HCT116 (cell line): Measurements from ENCODE around the gene UBE3D. TPM values are rescaled to one million over a fixed set of nuclear protein-coding genes. Genes with fewer than 3 reads are reported as not detected.
A peak's percentile ranks its signal among the peaks of the same experiment; 100 is the strongest.

ENCODE experiments used
- ATAC-seq: fragments of 200-7000 bp; cut with Tn5 transposase; 2 replicates; pipeline ENCODE4 v1.9.1; 2020; ENCODE audit warnings: mild to moderate bottlenecking, moderate library complexity
- BruUV-seq: library from RNA; stranded (reverse); fragments of 400-500 nt; replicated peaks from 2 replicates; lab custom pipeline; 2021; lab: Mats Ljungman, UMichigan
- CTCF ChIA-PET: fragments of 300-600 bp; sonication (Branson Sonifier 250); formaldehyde crosslinking; loops from one replicate; lab custom pipeline; 2021; ENCODE audit warnings: antibody characterized with exemption; lab: Charles Lee
- POLR2A ChIA-PET: fragments of 300-600, 350-600 bp; sonication (Branson Sonifier 250); formaldehyde crosslinking; loops from one replicate; lab custom pipeline; 2021; ENCODE audit warnings: antibody characterized with exemption; lab: Charles Lee
- RAD21 ChIA-PET, 2 experiments: fragments of 300-600 bp; sonication (Branson Sonifier 250); formaldehyde crosslinking; loops; one replicate each; lab custom pipeline; 2023; ENCODE audit warnings: low total read pairs in 2 of 2; ENCODE audit not compliant: uncharacterized antibody in 2 of 2, unreplicated experiment in 2 of 2, low non-redundant PET in 1 of 2; lab: Charles Lee
- DNase-seq: peaks from one replicate; pipeline ENCODE4 v3.0.0-alpha.2; 2010; ENCODE audit warnings: low read depth, low spot score
- H2AFZ ChIP-seq: fragments of 200-600 bp; shearing (Covaris generic), sonication (generic); 2 replicates; pipeline ENCODE4 v1.6.1; 2017; ENCODE audit warnings: low read depth, mixed run types, mixed read lengths, antibody characterized with exemption, low read length; ENCODE audit not compliant: poor library complexity, severe bottlenecking
- H3K27ac ChIP-seq: 2 replicates; pipeline ENCODE4 v1.5.1; 2012; ENCODE audit warnings: low read depth, low read length
- H3K27me3 ChIP-seq: fragments of 200-600 bp; sonication (generic); 2 replicates; pipeline ENCODE4 v1.6.1; 2016; ENCODE audit warnings: mixed run types, low read length, mixed read lengths; ENCODE audit not compliant: insufficient read depth
- H3K36me3 ChIP-seq, 2 experiments: fragments of 200-500 bp in 1 of 2; fragments of 200-600 bp in 1 of 2; sonication (Bioruptor generic) in 1 of 2; sonication (generic) in 1 of 2; 2 replicates each; pipeline versions ENCODE4 v1.5.1 to v1.6.1; 2014 to 2016; ENCODE audit warnings: low read length in 2 of 2, inconsistent platforms in 1 of 2, mixed read lengths in 1 of 2, mixed run types in 1 of 2; ENCODE audit not compliant: insufficient read depth in 2 of 2, control insufficient read depth in 1 of 2
- H3K4me1 ChIP-seq, 2 experiments: fragments of 200-600 bp in 1 of 2; sonication (generic) in 1 of 2; 2 replicates each; pipeline versions ENCODE4 v1.5.1 to v1.6.1; 2012 to 2017; ENCODE audit warnings: low read length in 2 of 2, inconsistent platforms in 1 of 2, mild to moderate bottlenecking in 1 of 2, mixed read lengths in 1 of 2, mixed run types in 1 of 2, moderate library complexity in 1 of 2; ENCODE audit not compliant: insufficient read depth in 2 of 2, control insufficient read depth in 1 of 2
- H3K4me2 ChIP-seq: fragments of 200-600 bp; sonication (generic); 2 replicates; pipeline ENCODE4 v1.6.1; 2017; ENCODE audit warnings: mixed run types, low read length, mixed read lengths
- H3K4me3 ChIP-seq, 2 experiments: fragments of 200-600 bp in 1 of 2; sonication (generic) in 1 of 2; replicated peaks in 1 of 2; 2 replicates each; pipeline ENCODE4 v1.5.1; 2011 to 2016; ENCODE audit warnings: low read length in 2 of 2, control low read depth in 1 of 2, low read depth in 1 of 2, mild to moderate bottlenecking in 1 of 2, mixed read lengths in 1 of 2, mixed run types in 1 of 2
- H3K79me2 ChIP-seq: fragments of 200-600 bp; sonication (generic); 2 replicates; pipeline ENCODE4 v1.6.1; 2017; ENCODE audit warnings: mild to moderate bottlenecking, mixed run types, low read length, moderate library complexity, mixed read lengths; ENCODE audit not compliant: insufficient read depth
- H3K9ac ChIP-seq: fragments of 200-600 bp; sonication (generic); 2 replicates; pipeline ENCODE4 v1.6.1; 2016; ENCODE audit warnings: low read length, mixed read lengths
- H3K9me2 ChIP-seq: fragments of 200-600 bp; sonication (generic), shearing (Covaris generic); 2 replicates; pipeline ENCODE4 v1.6.1; 2017; ENCODE audit warnings: mixed run types, mild to moderate bottlenecking, moderate library complexity; ENCODE audit not compliant: insufficient read depth
- H3K9me3 ChIP-seq, 2 experiments: fragments of 200-500 bp in 1 of 2; fragments of 200-600 bp in 1 of 2; sonication (Bioruptor generic) in 1 of 2; sonication (generic) in 1 of 2; 2 replicates each; pipeline ENCODE4 v1.6.1; 2014 to 2017; ENCODE audit warnings: low read length in 2 of 2, mixed read lengths in 2 of 2, inconsistent platforms in 1 of 2, low read depth in 1 of 2, mild to moderate bottlenecking in 1 of 2, mixed run types in 1 of 2, moderate library complexity in 1 of 2; ENCODE audit not compliant: control insufficient read depth in 1 of 2, insufficient read depth in 1 of 2
- H4K20me1 ChIP-seq: fragments of 200-600 bp; sonication (generic), shearing (Covaris generic); 2 replicates; pipeline ENCODE4 v1.6.1; 2017; ENCODE audit warnings: mixed run types, mild to moderate bottlenecking, moderate library complexity; ENCODE audit not compliant: insufficient read depth
- ATF3 ChIP-seq: IDR thresholded peaks from 2 replicates; pipeline ENCODE4 v1.6.1; 2012
- CBX3 ChIP-seq: IDR thresholded peaks from 2 replicates; pipeline ENCODE4 v1.6.1; 2012; ENCODE audit warnings: low read depth
- CEBPB ChIP-seq: IDR thresholded peaks from 2 replicates; pipeline ENCODE4 v1.6.1; 2012; ENCODE audit warnings: low read depth
- EGR1 ChIP-seq: IDR thresholded peaks from 2 replicates; pipeline ENCODE4 v1.6.1; 2012; ENCODE audit warnings: low read depth
- ELF1 ChIP-seq: IDR thresholded peaks from 2 replicates; pipeline ENCODE4 v1.6.1; 2012; ENCODE audit warnings: low read depth, borderline replicate concordance
- EZH2 ChIP-seq: fragments of 200-600 bp; sonication (generic); IDR thresholded peaks from 2 replicates; pipeline ENCODE4 v1.6.1; 2017; ENCODE audit warnings: antibody characterized with exemption, mixed run types
- EZH2phosphoT487 ChIP-seq: fragments of 200-600 bp; IDR thresholded peaks from 2 replicates; pipeline ENCODE4 v1.6.1; 2018; ENCODE audit warnings: antibody characterized with exemption, borderline replicate concordance
- FOSL1 ChIP-seq: IDR thresholded peaks from 2 replicates; pipeline ENCODE4 v1.6.1; 2012; ENCODE audit warnings: low read depth
- JUND ChIP-seq: IDR thresholded peaks from 2 replicates; pipeline ENCODE4 v1.6.1; 2012
- MAX ChIP-seq: IDR thresholded peaks from 2 replicates; pipeline ENCODE4 v1.6.1; 2012
- POLR2A ChIP-seq: IDR thresholded peaks from 2 replicates; pipeline ENCODE4 v1.7.0; 2011; ENCODE audit warnings: borderline replicate concordance; ENCODE audit not compliant: insufficient read depth, insufficient read length; ENCODE audit errors: extremely low read depth
- POLR2AphosphoS5 ChIP-seq: IDR thresholded peaks from 2 replicates; pipeline ENCODE4 v1.6.1; 2011; ENCODE audit warnings: mild to moderate bottlenecking, low read depth, low read length, moderate library complexity
- RAD21 ChIP-seq: IDR thresholded peaks from 2 replicates; pipeline ENCODE4 v1.6.1; 2012; ENCODE audit warnings: low read depth, mild to moderate bottlenecking
- REST ChIP-seq: IDR thresholded peaks from 2 replicates; pipeline ENCODE4 v1.6.1; 2012; ENCODE audit warnings: low read depth
- SIN3A ChIP-seq: IDR thresholded peaks from 2 replicates; pipeline ENCODE4 v1.6.1; 2012; ENCODE audit warnings: low read depth
- SP1 ChIP-seq: IDR thresholded peaks from 2 replicates; pipeline ENCODE4 v1.6.1; 2012; ENCODE audit warnings: low read depth
- SRF ChIP-seq: IDR thresholded peaks from 2 replicates; pipeline ENCODE4 v1.6.1; 2012; ENCODE audit warnings: low read depth
- TCF7L2 ChIP-seq: IDR thresholded peaks from 2 replicates; pipeline ENCODE4 v1.7.0; 2011; ENCODE audit warnings: borderline replicate concordance, inconsistent platforms; ENCODE audit not compliant: insufficient read depth, insufficient read length; ENCODE audit errors: extremely low read depth
- ZBTB33 ChIP-seq: IDR thresholded peaks from 2 replicates; pipeline ENCODE4 v1.6.1; 2011; ENCODE audit warnings: mild to moderate bottlenecking, low read length, moderate library complexity; ENCODE audit not compliant: insufficient replicate concordance; ENCODE audit errors: extremely low read depth
- ZFX ChIP-seq: fragments of 450-650 bp; IDR thresholded peaks from 2 replicates; pipeline ENCODE4 v1.6.1; 2017
- ZNF274 ChIP-seq: fragments of 200-500 bp; sonication (Bioruptor generic); IDR thresholded peaks from 2 replicates; pipeline ENCODE4 v1.6.1; 2014; ENCODE audit warnings: mild to moderate bottlenecking, low read depth, low read length, inconsistent platforms
- intact Hi-C: fragments of 100-400 bp; cut with micrococcal nuclease; formaldehyde crosslinking; loops from 2 replicates; pipeline ENCODE4 v1.10.0; 2022
- total RNA-seq: library from RNA; stranded (reverse); gene quantifications from one replicate; pipeline ENCODE4 v1.2.1, GENCODE V29; 2021; ENCODE audit not compliant: unreplicated experiment

Gene UBE3D
- total RNA-seq, 1 experiment from 2014 or later = 9.0 TPM

GRCh38 chr6:82875573-82876185 is 190.0 kb downstream of the UBE3D start:
- no peaks in the 10 kb centered on the region for H3K36me3 ChIP-seq
- no peak overlapping the region for H3K9ac ChIP-seq
- RAD21 ChIA-PET = no interaction called here
- CTCF ChIA-PET = no interaction called here
- no peaks in the 10 kb centered on the region for H3K9me2 ChIP-seq
- intact Hi-C loops = no loop called here
- H3K9me3 ChIP-seq = no peaks in the 10 kb centered on the region
- H3K4me3 ChIP-seq = peak overlapping the region in 1 of 2 experiments; percentile 3; a peak in 1 of 4 replicates
- H3K27me3 ChIP-seq = no peaks in the 10 kb centered on the region
- peak overlapping the region; percentile 53; the same call in 1 of the 2 replicates for H3K27ac ChIP-seq
- H3K79me2 ChIP-seq = no peaks in the 10 kb centered on the region
- no peaks in the 10 kb centered on the region for H4K20me1 ChIP-seq
- H2AFZ ChIP-seq = peak overlapping the region; percentile 63
- H3K4me1 ChIP-seq = peaks cover 44% of the 10 kb centered on the region in 2 experiments
- POLR2A ChIA-PET = no interaction called here
- H3K4me2 ChIP-seq = peak overlapping the region; percentile 54
- no TSS peak for BruUV-seq
- DNase-seq (peak; percentile 85), ATAC-seq (peak; percentile 87)
- TF ChIP-seq SIN3A (0 out of 2 replicates have a peak, but pooled peaks have one; percentile 38), ATF3 (0 out of 2 replicates have a peak, but pooled peaks have one; percentile 40), EGR1 (peak; percentile 66; the same call in 1 of the 2 replicates), CBX3 (peak; percentile 96), EZH2phosphoT487 (no peak), ZFX (no peak), TCF7L2 (no peak), EZH2 (no peak), MAX (peak; percentile 59), SRF (peak; percentile 85), POLR2A (no peak), JUND (peak; percentile 95), RAD21 (peak; percentile 33; the same call in 1 of the 2 replicates), ELF1 (no peak), POLR2AphosphoS5 (peak; percentile 42; the same call in 1 of the 2 replicates), ZBTB33 (no peak), SP1 (peak; percentile 83), FOSL1 (peak; percentile 98), CEBPB (peak; percentile 57), REST (no peak), ZNF274 (no peak)
